HG03575 (cell line): ENCODE data around the gene ACSF3.

Experiments
- ATAC-seq: cut with Tn5 transposase; IDR thresholded peaks from one replicate; pipeline ENCODE4 v1.9.1; 2021; ENCODE audit not compliant: unreplicated experiment, insufficient number of reproducible peaks, low FRiP score; ENCODE audit errors: extremely low read depth

Gene ACSF3

GRCh38 chr16:89104303-89104702 is 10.7 kb downstream of the ACSF3 start:
- ATAC-seq, result no peak

GRCh38 chr16:89104930-89105571 is 11.4 kb downstream of the ACSF3 start:
- ATAC-seq, result no peak

- no peak for ATAC-seq
Measured at GRCh38 chr16:89105599-89106151, 12.0 kb downstream of the ACSF3 start.

GRCh38 chr16:89106533-89107202 is 13.0 kb downstream of the ACSF3 start:
- ATAC-seq, result no peak

GRCh38 chr16:89107203-89107582 is 13.5 kb downstream of the ACSF3 start:
- no peak for ATAC-seq

GRCh38 chr16:89108416-89108815 is 14.8 kb downstream of the ACSF3 start:
- no peak for ATAC-seq

- no peak for ATAC-seq
Measured at GRCh38 chr16:89110641-89111040, 17.0 kb downstream of the ACSF3 start.

GRCh38 chr16:89111263-89111662 is 17.6 kb downstream of the ACSF3 start:
- ATAC-seq, result no peak

GRCh38 chr16:89112377-89113151 is 18.9 kb downstream of the ACSF3 start:
- no peak for ATAC-seq

- ATAC-seq, result no peak
Measured at GRCh38 chr16:89113152-89113547, 19.5 kb downstream of the ACSF3 start.

- ATAC-seq, result no peak
Measured at GRCh38 chr16:89113661-89114060, 20.0 kb downstream of the ACSF3 start.

GRCh38 chr16:89114159-89114981 is 20.7 kb downstream of the ACSF3 start:
- no peak for ATAC-seq

GRCh38 chr16:89115216-89115861 is 21.7 kb downstream of the ACSF3 start:
- no peak for ATAC-seq

- ATAC-seq, result no peak
Measured at GRCh38 chr16:89116341-89117226, 22.9 kb downstream of the ACSF3 start.

GRCh38 chr16:89117227-89117974 is 23.7 kb downstream of the ACSF3 start:
- ATAC-seq, result no peak

GRCh38 chr16:89117975-89118289 is 24.3 kb downstream of the ACSF3 start:
- no peak for ATAC-seq
